Measurements from ENCODE around the gene SLC35C1. TPM values are rescaled to one million over a fixed set of nuclear protein-coding genes. Genes with fewer than 3 reads are reported as not detected.

SLC35C1 gene
- total RNA-seq = 19.8 and 25.4 TPM in 2 replicates

DNA sequence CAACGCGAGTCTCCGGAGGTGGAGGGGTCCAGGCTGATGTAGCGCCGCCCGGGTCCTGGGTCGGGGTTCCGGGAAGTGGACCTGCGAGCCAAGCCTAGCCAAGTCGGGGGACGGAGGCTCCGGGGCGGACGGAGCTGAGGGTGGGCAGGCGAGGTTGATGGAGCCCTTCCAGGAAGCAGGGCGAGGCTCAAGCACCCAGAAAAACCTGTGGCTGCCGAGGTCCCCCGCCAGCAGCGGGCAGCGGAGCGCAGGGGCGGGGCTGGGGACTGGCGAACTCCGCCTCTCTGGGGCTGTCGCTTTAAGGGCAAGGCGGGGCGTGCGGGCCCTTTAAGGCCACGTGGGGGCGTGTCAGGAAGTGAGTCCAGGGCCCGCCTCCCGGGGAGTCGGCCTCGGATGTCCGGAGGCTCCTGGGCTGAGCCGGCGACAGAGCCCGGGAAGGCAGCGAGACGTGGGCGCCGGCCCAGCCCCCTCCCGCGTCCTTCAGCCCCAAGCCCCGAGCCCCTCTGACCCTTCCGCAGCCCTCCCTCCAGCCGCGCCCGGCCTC is at the start of gene SLC35C1:
Gene SLC35C1, plus strand, starts transcription at position 389 of the 544 bp plus-strand sequence. CDS start 653 bp downstream, outside the sequence.
- peak; percentile 75 for DNase-seq (ENCODE audit: low read depth)
- H3K4me3 ChIP-seq (ENCODE audit: low read depth, low read length) = peak within 1 kb of the TSS; percentile 70
- TF ChIP-seq, protein P1, sequence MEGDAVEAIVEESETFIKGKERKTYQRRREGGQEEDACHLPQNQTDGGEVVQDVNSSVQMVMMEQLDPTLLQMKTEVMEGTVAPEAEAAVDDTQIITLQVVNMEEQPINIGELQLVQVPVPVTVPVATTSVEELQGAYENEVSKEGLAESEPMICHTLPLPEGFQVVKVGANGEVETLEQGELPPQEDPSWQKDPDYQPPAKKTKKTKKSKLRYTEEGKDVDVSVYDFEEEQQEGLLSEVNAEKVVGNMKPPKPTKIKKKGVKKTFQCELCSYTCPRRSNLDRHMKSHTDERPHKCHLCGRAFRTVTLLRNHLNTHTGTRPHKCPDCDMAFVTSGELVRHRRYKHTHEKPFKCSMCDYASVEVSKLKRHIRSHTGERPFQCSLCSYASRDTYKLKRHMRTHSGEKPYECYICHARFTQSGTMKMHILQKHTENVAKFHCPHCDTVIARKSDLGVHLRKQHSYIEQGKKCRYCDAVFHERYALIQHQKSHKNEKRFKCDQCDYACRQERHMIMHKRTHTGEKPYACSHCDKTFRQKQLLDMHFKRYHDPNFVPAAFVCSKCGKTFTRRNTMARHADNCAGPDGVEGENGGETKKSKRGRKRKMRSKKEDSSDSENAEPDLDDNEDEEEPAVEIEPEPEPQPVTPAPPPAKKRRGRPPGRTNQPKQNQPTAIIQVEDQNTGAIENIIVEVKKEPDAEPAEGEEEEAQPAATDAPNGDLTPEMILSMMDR (IDR thresholded peaks at IDR 0.05; ENCODE audit: insufficient read depth, low read length, poor library complexity, severe bottlenecking) = no peak

DNA sequence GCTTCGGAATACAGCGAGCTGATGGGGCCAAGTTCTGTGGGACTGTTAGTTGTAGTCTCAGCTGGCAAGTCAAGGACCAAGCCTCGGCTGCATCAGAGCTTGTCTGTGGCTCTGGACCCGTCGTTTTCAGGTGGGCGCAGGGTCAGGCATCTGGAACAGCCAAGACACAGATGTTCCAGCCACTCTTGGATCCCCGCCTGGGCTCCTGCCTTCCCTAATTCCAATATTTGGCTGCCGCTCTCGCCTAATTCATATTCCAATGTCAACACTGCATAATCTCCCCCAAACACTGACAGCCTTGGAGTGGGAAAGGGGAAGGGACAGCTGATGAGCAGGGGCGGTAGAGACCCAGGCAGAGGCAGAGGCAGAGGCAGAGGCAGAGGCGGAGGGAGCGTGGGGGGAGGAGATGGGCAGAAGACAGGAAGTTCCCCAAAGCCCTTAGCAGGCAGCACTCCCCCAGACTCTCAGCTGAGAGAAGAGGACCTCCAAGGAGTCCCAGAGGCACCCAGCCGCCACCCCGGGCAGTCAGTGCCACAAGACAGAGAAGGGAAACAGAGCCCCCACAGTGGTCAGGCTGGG is 49.6 kb upstream of the SLC35C1 start:
- DNase-seq (ENCODE audit: low read depth) = no peak
- peaks cover 3% of the 10 kb centered on the region for H3K27me3 ChIP-seq (ENCODE audit: control insufficient read depth, insufficient read depth, low read length)
- TF ChIP-seq, protein P1 (IDR thresholded peaks at IDR 0.05; ENCODE audit: insufficient read depth, low read length, poor library complexity, severe bottlenecking) = no peak
- H3K4me3 ChIP-seq (ENCODE audit: low read depth, low read length) = no peak overlapping the region
- H3K36me3 ChIP-seq (ENCODE audit: control insufficient read depth, insufficient read depth, low read length) = no peaks in the 10 kb centered on the region

More for the DNA sequence above, at the start of gene SLC35C1:
- no peaks in the 10 kb centered on the region for H3K36me3 ChIP-seq (ENCODE audit: control insufficient read depth, insufficient read depth, low read length)
- no peaks in the 10 kb centered on the region for H3K27me3 ChIP-seq (ENCODE audit: control insufficient read depth, insufficient read depth, low read length)

GRCh38 chr11:45756384-45757010 is 48.5 kb upstream of the SLC35C1 start:
- no peak overlapping the region for H3K4me3 ChIP-seq (ENCODE audit: low read depth, low read length)
- H3K36me3 ChIP-seq (ENCODE audit: control insufficient read depth, insufficient read depth, low read length) = no peaks in the 10 kb centered on the region
- peaks cover 3% of the 10 kb centered on the region for H3K27me3 ChIP-seq (ENCODE audit: control insufficient read depth, insufficient read depth, low read length)
- TF ChIP-seq, protein P1 (IDR thresholded peaks at IDR 0.05; ENCODE audit: insufficient read depth, low read length, poor library complexity, severe bottlenecking) = no peak
- no peak for DNase-seq (ENCODE audit: low read depth)

GRCh38 chr11:45757672-45758071 is 47.3 kb upstream of the SLC35C1 start:
- Histone ChIP-seq H3K27me3 (ENCODE audit: control insufficient read depth, insufficient read depth, low read length) (peaks cover 3% of the 10 kb centered on the region), H3K4me3 (ENCODE audit: low read depth, low read length) (no peak overlapping the region)
- TF ChIP-seq, protein P1 (IDR thresholded peaks at IDR 0.05; ENCODE audit: insufficient read depth, low read length, poor library complexity, severe bottlenecking) = no peak

DNA sequence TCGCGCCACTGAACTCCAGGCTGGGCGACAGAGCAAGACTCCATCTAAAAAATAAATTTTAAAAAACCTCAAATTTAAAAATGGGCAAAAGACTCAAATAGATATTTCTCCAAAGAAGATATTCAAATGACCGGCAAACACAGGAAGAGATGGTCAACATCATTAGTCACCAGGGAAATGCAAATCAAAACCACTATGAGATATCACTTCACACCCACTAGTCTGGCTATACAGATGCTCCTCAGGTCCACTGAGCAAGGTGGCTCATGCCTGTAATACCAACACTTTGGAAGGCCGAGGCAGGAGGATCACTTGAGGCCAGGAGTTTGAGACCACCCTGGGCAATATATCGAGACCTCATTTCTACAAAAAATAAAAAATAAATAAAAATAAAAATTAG is 43.3 kb upstream of the SLC35C1 start:
- DNase-seq (ENCODE audit: low read depth) = no peak
- Histone ChIP-seq H3K27me3 (ENCODE audit: control insufficient read depth, insufficient read depth, low read length) (peaks cover 2% of the 10 kb centered on the region), H3K36me3 (ENCODE audit: control insufficient read depth, insufficient read depth, low read length) (no peaks in the 10 kb centered on the region), H3K4me3 (ENCODE audit: low read depth, low read length) (no peak overlapping the region)
- TF ChIP-seq, protein P1 (IDR thresholded peaks at IDR 0.05; ENCODE audit: insufficient read depth, low read length, poor library complexity, severe bottlenecking) = no peak

More at GRCh38 chr11:45757672-45758071, 47.3 kb upstream of the SLC35C1 start:
- no peaks in the 10 kb centered on the region for H3K36me3 ChIP-seq (ENCODE audit: control insufficient read depth, insufficient read depth, low read length)
- DNase-seq (ENCODE audit: low read depth) = no peak

Data from kidney epithelial cell (primary cell).